Measurements from ENCODE around the gene DNAJC16.

GRCh38 chr1:15541231-15541792, 14.7 kb downstream of the DNAJC16 start:
- TF ChIP-seq CTCF (conservative IDR thresholded peaks at IDR 0.05; ENCODE audit: low read length) (no peak), EZH2phosphoT487 (IDR thresholded peaks at IDR 0.05; ENCODE audit: borderline replicate concordance, low read depth, low read length) (no peak)

Data from OCI-LY7 (cell line).